ENCODE measurements around the gene LCN12.

The LCN12 gene

DNA sequence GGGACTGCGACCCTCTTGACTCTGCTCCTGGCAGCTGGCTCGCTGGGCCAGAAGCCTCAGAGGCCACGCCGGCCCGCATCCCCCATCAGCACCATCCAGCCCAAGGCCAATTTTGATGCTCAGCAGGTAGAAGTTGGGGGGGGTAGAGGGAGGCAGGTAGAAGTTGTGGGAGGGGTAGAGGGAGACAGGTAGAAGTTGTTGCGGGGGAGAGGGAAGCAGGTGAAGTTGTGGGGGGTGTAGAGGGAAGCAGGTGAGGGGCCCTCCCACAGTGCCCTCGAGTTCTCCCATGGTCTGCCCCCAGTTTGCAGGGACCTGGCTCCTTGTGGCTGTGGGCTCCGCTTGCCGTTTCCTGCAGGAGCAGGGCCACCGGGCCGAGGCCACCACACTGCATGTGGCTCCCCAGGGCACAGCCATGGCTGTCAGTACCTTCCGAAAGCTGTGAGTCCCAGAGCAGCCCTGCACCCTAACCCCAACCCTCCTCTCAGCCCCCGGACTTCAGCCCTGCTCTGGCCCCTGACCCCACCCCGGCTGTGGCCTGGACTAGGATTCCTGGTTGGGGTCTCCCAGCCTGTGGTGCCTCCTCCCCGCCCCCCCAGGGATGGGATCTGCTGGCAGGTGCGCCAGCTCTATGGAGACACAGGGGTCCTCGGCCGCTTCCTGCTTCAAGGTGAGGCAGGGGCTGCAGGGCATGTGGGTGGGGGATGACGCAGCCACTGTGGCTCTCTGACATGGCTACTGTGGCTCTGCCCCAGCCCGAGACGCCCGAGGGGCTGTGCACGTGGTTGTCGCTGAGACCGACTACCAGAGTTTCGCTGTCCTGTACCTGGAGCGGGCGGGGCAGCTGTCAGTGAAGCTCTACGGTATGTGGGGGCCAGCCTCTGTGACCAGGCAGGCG is 6.5 kb upstream of the LCN12 start:
- no peak for DNase-seq

DNA sequence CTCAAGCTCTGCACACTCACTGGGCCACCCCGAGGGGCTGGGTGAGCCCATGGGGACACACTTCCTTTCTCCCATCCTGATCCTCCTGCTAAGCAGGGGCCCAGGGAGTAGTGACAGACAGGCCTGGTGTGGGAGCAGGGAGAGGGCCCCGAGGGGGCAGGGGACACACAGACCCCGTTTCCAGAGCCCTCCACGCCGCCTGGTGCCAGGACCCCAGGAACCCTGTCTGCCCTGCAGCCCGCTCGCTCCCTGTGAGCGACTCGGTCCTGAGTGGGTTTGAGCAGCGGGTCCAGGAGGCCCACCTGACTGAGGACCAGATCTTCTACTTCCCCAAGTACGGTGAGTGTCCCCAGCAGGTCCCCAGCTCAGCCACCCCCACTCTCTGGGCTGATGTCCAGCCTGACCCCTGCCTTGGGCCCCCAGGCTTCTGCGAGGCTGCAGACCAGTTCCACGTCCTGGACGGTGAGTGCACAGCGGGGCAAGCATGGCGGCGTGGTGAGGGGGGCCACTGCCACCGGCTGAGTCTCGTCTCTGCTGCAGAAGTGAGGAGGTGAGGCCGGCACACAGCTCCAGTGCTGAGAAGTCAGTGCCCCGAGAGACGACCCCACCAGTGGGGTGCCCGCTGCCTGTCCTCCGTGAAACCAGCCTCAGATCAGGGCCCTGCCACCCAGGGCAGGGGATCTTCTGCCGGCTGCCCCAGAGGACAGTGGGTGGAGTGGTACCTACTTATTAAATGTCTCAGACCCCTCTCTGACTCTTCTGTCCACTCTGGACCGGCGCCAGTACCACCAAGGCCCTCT is 5.6 kb upstream of the LCN12 start:
- DNase-seq: no peak

DNA sequence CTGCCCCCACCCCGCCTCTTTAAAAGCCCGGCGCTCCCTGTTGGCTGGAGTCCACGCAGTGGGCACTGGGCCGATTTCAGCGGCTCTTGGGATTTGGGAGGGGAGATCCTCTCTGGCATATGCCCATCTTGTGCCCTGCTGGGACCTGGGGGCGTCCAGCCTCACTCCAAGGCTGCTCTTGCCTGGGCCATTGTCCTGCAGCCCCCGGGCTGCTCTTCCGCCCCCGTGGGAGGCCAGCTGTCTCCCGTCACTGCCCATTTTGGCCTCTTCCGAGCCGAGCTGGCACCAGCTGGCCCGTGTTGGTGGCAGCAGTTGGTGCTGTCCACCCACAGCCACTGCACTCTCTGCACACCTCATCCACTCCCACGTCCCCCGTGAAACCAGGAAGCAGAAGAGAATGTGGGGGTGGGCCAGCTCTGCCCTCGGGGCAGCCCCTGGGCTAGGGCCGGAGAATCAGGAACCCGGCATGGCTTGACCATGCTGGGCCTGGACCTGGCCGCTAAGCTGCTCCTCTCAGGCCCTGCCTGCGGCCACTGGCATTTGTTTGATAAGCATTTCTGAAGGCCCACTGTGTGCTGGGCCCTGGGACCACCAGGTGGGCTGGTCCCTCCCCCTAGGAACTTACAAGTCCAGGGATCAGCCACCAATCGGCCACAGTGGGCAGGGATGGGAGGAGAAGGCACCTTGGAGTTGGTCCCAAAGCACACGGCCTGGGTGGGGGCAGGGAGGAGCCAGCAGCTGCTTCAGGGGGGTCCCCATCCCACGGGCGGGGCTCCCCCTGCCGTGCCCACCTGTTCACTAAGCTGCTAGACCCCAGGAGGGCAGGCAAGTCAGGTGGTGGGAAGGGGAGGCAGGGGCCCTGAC is 4.8 kb upstream of the LCN12 start:
- DNase-seq: no peak

DNA sequence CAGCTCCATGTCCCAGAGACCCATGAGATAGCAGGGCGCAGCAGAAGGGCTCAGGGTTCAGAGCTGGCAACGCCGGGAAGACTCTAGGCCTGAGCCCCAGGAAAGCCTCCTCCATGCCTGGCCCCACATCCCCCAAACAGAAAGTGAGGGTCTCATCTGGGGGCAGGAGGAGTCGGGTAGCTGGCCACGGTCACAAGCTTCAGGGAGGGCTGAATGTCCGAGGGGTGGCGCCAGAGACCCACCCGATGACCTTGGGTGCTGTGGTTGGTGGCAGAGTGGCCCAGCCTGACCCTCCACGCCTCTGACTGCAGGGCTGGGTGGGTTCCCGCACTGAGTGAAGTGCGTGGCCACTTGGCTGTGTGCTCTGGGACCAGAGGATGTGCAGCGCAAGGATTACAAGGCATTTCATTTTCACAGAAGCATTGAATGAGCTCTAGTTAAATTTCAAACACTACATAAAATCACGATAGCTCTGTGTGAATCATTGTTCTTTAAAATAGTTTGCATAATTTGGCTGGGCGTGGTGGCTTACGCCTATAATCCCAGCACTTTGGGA is 4.0 kb upstream of the LCN12 start:
- no peak for DNase-seq

DNA sequence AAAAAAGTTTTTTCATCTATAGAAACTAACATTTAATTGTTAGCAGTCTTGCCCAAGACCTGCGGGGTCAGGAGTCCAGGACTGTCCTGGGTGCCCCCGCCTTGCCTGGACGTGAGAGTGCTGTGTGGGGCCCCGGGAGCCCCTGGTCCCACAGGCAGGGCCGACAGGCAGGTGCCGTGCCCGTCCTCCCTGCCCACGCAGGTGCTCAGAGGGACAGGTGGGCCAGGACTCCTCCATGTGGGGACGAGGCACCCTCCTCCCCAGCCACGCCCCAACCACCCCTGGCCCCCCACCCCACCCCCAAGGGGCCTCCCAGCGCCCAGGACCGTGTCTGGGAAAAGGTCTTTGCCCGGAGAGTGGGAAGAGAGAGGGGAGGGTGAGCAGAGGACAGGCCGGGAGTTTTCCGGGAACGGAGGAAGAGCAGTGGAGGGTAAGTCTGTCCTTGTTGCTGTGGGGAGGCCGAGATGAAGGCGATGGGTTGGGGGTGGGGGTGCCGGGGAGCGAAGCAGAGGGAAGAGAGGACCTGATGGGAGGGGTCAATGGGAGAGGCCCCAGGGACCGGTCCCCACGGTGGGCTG is 2.7 kb upstream of the LCN12 start:
- DNase-seq: no peak

DNA sequence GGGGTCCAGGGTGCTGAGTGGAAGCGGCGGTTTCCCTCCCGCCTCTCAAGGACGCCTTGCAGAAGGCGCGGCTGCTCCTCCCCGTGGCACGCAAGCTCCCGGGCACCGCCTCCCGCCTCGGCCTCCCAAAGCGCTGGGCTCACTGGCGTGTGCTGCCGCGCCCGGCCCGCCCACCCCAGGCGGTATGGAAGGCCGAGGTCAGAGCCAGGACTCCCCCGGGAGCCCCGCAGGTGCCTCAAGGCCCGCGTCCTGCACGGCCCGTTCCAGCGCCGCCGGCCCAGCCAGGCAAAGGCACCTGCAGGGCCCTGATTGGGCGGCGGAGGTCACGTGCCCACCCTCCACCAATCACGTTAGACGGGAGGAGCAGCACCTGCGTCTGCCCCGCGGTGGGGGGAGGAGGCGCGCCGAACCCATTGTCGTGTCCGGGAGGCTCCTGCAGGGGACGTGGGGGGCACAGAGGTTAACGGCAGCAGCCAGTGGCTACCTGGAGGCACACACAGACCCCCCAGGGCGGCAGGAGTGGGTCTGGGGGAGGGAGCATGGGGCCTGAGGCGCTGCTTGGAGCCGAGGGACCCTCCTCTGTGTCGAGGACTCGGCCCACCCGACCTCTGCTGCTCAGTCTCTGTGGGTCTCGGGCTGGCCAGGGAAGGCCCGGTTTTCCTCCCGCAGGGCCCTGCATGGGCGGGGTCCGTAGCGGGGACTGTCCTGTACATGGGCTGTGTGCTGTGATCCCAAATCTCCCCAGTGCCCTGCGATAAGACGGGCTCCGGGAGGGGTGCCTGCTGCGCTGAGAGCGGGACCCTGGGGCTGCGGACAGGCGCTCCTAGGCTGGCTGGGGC is 2.0 kb upstream of the LCN12 start:
- DNase-seq: peak; percentile 57

DNA sequence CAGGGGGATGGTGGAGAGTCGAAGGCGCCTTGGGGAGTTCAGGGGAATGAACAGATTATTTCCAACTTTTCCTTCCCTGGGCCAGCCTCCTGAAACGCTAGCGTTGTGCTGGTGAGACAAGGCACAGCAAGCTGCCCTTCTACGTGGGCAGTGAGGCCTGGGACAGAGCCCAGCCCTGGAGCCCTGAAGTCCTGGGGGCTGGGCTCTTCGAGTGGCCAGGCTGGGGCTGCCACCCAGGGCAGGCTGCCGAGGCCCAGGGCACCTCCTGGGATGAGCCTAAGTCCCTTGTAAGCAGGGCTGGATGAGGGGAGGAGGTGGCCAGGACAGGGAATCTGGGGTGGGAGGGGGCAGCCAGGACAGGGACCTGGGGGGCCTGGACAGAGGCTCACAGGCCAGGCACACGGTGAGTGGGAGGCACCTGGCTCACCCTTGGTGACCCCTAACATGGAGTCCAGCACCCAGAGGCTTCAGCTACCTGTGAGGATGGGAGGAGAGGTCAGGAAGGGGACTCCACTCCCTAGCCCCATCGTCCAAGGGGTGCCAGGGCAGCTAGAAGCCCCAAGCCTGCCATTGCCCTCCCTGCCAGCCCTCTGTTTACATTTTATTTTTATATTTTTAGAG is 1.3 kb upstream of the LCN12 start:
- DNase-seq: no peak

DNA sequence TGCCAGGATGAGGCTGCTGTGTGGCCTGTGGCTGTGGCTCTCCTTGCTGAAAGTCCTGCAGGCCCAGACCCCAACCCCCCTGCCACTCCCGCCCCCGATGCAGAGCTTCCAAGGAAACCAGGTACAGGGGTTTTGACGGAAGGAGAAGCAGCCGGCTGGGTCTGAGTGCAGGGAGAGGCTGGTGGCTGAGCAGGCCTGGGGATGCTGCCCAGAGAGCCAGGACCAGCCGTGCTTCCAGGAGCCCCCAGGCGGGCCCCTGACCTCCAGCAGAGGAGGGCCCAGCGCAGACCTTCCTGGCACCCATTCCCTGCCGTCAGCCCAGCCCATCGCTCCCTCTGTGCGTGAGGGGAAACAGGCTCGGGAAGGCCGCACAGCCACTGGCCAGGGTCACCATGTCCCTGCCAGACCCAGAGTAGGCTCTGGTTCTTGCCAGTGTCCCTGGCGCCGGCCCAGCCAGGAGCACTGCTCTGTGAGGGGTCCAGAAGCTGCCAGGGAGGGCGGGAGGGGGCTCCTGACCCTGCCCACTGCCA is 313 bp downstream of the LCN12 start:
- no peak for DNase-seq

DNA sequence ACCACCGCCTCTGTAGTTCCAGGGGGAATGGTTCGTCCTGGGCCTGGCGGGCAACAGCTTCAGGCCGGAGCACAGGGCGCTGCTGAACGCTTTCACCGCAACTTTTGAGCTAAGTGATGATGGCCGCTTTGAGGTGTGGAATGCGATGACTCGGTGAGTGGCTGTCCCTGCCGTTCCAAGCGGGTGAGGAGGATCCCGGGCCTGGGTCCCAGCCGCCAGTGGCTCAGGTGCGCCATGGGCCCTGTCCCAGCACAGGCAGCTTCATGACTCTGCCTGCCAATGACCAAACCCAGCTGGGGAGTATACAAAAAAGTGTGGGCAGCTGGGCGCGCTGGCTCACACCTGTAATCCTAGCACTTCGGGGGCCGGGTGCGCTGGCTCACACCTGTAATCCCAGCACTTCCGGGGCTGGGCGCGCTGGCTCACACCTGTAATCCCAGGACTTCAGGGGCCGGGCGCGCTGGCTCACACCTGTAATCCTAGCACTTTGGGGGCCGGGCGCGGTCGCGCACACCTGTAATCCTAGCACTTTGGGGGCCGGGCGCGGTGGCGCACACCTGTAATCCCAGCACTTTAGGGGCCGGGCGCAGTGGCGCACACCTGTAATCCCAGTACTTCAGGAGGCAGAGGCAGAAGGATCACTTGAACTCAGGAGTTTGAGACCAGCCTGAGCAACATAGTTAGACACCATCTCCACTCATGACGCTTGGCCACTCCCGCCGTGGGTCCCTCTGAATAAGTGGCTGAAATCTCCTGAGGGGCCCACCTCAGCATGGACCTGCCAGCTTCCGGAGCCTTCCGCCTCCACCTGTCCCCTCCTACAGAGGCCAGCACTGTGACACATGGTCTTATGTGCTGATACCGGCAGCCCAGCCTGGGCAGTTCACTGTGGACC is 1.1 kb downstream of the LCN12 start:
- no peak for DNase-seq

DNA sequence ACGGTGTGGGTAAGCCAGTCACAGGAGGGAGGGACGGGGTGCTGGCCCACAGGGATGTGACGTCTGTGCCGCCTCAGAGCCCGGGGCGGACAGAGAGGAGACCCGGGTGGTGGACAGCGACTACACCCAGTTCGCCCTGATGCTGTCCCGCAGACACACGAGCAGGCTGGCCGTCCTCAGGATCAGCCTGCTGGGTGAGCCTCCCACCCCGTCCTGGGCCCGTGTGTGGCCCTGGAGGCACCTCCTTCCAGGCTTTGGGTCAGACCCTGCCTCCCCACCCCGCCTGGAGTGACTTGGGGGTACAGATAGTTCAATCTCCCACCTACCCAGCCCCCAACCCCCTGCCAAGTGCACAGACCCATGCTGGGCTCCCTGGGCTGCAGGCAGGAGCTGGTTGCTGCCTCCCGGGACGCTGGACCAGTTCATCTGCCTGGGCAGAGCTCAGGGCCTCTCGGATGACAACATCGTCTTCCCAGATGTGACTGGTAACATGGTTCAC is 1.7 kb downstream of the LCN12 start:
- no peak for DNase-seq

DNA sequence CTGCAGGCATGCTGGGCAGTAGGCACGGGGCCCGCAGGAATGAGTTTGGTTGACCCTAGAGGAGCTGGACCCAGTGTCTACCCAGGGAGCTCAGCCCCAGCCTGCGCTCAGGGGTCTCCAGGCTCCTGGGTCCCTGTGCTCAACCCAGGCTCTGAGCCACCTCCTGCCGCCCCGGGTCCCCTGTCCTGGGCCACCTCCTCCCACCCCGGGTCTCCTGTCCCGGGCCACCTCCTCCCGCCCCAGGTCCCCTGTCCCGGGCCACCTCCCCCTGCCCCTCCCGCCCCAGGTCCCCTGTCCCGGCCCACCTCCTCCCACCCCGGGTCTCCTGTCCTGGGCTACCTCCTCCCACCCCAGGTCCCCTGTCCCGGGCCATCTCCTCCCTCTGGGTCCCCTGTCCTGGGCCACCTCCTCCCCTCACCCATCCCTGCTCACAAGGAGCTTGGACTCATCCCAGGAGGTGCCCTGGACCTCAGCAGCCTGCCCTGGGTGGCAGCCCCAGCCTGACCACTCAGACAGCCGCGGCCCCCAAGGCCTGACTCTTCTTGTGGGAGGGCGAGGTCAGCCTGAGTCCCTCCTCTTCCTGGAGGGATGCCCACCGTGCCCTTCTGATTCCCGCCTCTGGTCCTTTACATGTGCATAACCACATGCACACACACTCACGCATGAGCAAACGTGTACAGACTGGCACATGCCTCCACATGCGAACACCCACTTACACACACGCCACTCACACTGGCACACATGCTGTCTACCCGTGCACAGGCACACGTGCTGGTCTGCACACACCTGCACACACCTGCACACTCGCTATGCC is 2.4 kb downstream of the LCN12 start:
- DNase-seq: no peak

DNA sequence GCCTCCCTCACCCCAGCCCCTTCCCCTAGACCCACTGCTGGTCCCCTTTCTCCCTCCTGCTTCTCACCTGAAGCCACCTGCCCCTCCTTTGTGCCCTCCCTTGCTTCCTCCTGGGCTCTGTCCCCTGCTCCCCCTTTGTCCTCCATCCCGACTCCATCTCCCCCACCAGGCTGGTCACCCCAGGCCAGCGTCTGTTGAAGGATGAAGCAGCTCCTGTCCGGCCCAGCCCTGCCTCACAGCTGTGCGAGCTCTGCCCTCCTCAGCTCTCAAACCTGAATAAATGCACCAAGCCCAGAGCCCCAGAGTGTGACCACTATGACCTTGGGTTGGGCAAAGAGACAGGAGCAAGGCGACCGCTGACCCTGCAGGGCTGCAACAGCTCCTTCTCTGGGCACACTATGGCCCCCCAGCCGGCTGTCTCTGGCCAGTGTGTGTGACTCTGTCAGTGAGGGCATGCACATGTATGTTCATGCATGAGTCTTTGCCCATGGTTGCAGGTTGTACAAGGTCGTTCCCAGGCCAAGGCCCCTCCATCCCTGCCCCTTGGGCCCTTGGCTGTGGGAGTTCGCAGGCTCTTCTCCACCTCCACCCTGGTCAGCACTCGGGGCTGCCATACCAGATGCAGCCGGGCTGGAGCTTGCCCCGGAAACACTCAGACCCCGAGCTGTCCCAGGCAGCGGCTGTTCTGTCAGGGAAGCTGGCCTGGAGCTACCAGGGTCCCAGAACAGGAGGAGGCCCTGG is 3.3 kb downstream of the LCN12 start:
- DNase-seq: no peak

DNA sequence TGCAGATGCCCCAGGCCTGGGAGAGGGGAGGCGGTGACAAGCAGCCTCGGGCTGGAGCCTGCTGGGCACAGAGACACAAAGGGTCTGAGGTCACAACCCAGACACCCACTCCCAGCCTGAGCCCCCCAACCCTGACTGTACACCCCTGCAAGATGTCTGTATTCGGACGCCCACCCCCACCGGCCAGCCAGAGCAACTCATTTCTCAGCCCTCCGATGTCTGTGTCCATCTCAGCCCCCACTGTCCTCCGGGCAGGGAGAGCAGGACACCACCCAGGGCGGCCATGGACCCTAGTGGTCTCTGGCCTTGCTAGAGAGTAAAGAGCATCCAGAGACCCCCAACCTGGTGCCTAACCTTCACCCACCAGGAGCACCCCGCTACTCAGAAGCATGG is 3.9 kb downstream of the LCN12 start:
- DNase-seq: no peak

DNA sequence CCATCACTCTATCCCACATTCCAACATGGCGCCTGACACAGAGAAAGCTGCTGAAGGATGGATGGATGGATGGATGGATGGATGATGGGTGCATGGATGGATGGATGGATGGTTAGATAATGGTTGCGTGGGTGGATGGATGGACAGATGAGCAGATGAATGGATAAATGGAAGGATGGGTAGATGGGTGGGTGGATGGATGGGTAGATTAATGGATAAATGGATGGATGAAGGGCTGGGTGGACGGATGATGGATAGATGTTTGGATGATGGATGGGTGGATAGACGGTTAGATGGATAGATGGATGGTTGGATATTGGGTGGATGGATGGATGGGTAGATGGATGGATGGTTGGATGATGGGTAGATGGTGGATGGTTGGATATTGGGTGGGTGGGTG is 4.5 kb downstream of the LCN12 start:
- no peak for DNase-seq

DNA sequence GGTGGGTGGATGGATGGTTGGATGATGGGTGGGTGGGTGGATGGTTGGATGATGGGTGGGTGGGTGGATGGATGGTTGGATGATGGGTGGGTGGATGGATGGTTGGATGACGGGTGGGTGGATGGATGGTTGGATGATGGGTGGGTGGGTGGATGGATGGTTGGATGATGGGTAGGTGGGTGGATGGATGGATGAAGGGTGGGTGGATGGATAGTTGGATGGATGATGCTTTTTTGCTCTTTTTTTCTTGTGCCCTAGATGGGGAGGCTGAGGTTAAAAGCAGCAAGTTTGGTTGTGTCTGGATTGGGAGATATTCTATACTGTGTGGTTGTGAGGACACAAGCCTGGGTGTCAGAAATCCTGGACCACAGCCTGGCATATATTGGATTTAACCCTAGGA is 5.4 kb downstream of the LCN12 start:
- no peak for DNase-seq

DNA sequence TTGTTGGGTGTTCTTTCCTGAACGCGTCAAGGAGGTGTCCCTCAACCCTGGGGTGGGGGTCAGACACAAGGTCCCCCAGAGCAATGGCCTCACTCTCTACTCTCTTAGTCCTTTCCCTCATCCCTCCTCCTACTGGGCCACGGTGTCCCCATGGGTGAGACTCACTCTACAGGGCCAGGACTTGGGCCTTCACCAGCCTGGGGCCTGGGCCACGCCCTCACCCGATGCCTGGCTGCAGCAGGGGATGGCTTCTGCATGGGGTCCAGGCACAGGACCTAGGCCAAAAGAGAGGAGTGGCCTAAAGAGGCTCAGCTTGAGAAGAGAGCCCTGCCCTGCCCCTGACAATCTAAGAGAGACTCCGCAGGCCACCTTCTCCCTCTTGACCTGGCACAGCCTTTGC is 5.8 kb downstream of the LCN12 start:
- DNase-seq: no peak

DNA sequence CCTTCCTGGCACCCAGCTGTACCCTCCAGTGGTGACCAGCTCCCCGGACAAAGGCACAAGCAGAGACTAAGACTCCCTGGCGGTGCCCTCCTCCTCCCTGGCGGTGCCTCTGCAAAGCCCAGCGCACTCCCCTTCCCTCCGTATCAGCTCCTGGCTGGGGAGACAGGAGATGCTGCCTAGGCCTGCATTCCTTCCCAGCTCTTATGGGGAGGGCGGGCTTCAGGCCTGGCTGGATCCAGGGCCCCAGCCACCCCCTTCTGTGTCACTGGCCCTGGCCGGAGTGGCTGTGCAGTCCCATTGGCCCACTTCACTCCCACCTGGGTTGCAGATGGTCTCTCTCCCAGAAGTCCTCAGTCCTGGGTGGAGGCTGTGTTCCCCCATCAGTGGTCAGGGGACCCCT is 6.4 kb downstream of the LCN12 start:
- DNase-seq: no peak

Data from amniotic stem cell (primary cell).